HepG2 (cell line): Measurements from ENCODE around the gene MYO18A. TPM values are rescaled to one million over a fixed set of nuclear protein-coding genes. Genes with fewer than 3 reads are reported as not detected.
A peak's percentile ranks its signal among the peaks of the same experiment; 100 is the strongest.

Experiments used
- AHDC1 ChIP-seq: sonication (generic); formaldehyde crosslinking; IDR thresholded peaks from 2 replicates; pipeline ENCODE4 v1.5.1; 2020; ENCODE audit warnings: mild to moderate bottlenecking, missing genetic modification reagents, borderline replicate concordance
- ARNT2 ChIP-seq: sonication (generic); formaldehyde crosslinking; IDR thresholded peaks from 2 replicates; pipeline ENCODE4 v1.8.0; 2022; ENCODE audit warnings: mild to moderate bottlenecking, low read depth, missing genetic modification reagents, moderate library complexity
- HIC2 ChIP-seq: sonication (generic); formaldehyde crosslinking; IDR thresholded peaks from 2 replicates; pipeline ENCODE4 v1.9.0; 2022; ENCODE audit warnings: low read depth, missing genetic modification reagents
- HOMEZ ChIP-seq: IDR thresholded peaks from 2 replicates; pipeline ENCODE4 v1.6.1; 2016; ENCODE audit warnings: low read depth
- NR1H2 ChIP-seq: sonication (generic); formaldehyde crosslinking; IDR thresholded peaks from 2 replicates; pipeline ENCODE4 v1.8.1; 2022; ENCODE audit warnings: low read depth, missing genetic modification reagents, borderline replicate concordance
- ZBTB7A ChIP-seq: sonication (generic); formaldehyde crosslinking; IDR thresholded peaks from 2 replicates; pipeline ENCODE4 v1.8.0; 2022; ENCODE audit warnings: mild to moderate bottlenecking, missing genetic modification reagents
- ZNF296 ChIP-seq: sonication (generic); formaldehyde crosslinking; conservative IDR thresholded peaks from 2 replicates; pipeline ENCODE4 v1.5.0; 2020; ENCODE audit warnings: mild to moderate bottlenecking, missing genetic modification reagents
- ZNF382 ChIP-seq: sonication (generic); formaldehyde crosslinking; IDR thresholded peaks from 2 replicates; pipeline ENCODE4 v1.5.0; 2020; ENCODE audit warnings: missing genetic modification reagents, mild to moderate bottlenecking, borderline replicate concordance
- ZNF564 ChIP-seq: sonication (generic); formaldehyde crosslinking; IDR thresholded peaks from 2 replicates; pipeline ENCODE4 v1.8.1; 2023; ENCODE audit warnings: mild to moderate bottlenecking, missing genetic modification reagents
- ZNF770 ChIP-seq: sonication (generic); formaldehyde crosslinking; IDR thresholded peaks from 2 replicates; pipeline ENCODE4 v1.5.0; 2020; ENCODE audit warnings: mild to moderate bottlenecking, missing genetic modification reagents
- polyA plus RNA-seq, 8 experiments: library from polyadenylated mRNA; depleted of rRNA in 3 of 8; stranded (reverse) in 7 of 8; unstranded in 1 of 8; fragments of >200 nt; fragmentation: Illumina TruSeq in 4 of 8; extraction: Trizol in 4 of 8; gene quantifications; 2 replicates each; pipeline versions ENCODE4 v1.2.1 to v1.2.3, GENCODE V29; 2011 to 2016; ENCODE audit warnings: low read depth in 4 of 8, missing spikeins in 1 of 8, mixed read lengths in 1 of 8; ENCODE audit not compliant: insufficient read depth in 1 of 8
- total RNA-seq, 5 experiments: library from RNA; depleted of rRNA; stranded (reverse); fragments of >200 nt; fragmentation: Illumina TruSeq; extraction: Trizol; gene quantifications; 2 replicates each; pipeline ENCODE4 v1.2.3, GENCODE V29; 2016; ENCODE audit warnings: low read depth in 1 of 5
- TF ChIP-seq, protein P1 (sequence below): sonication (generic); formaldehyde crosslinking; IDR thresholded peaks from 2 replicates; pipeline ENCODE4 v1.4.0; 2020; ENCODE audit warnings: low read depth, missing genetic modification reagents

MYO18A gene
- total and polyA plus RNA-seq, 2 of the 13 experiments (the other 11 are each of a cell fraction or from before 2014, with no cell fraction given) = 16.8 to 24.8 TPM

DNA sequence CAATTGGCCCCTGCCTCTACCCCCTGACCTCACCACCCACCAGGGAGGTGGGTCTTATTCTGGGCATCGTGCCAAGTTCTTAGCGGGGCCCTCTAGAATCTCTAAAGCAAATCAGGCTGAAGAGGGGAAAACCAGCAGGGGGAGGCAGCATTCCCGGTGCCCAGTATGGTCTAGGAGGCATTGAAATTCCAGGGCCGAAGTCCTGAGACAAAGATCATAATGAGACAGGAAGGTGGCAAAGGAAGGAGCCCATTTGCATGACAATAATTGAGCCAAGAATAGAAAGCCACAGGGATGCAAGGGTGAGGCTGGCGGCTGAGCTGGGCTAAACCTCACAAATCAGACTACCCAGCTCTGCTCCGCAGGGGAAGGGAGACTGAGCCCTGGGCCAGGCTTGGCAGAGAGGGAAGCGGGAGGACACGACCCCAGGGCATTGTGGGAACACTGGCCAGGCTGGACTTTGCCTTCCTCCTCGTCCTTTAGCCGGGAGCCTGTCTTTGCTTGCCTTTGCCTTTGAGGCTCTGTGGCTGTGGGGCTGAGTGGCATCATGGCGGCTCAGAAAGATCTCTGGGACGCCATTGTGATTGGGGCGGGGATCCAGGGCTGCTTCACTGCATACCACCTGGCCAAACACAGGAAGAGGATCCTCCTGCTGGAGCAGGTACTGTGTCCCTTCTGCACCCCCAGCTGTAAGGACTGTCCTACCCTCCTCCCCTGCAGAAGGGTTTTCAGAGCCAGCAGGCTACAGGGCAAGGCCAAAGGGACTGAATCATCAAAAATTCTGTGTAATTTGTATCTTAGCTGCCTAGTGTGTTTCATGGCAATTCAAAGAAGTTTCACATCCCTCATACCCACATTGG, 137.3 kb downstream of the MYO18A start, which contains the start of gene PIPOX (continued):
- no peak for TF ChIP-seq ARNT2 (CRISPR knock-in tag)
- no peak for TF ChIP-seq ZNF382 (CRISPR knock-in tag)
- 0 out of 2 replicates have a peak, but pooled peaks have one; percentile 74 for TF ChIP-seq ZNF564
- TF ChIP-seq ZNF770 = peak; percentile 50; the same call in 1 of the 2 replicates
- 0 out of 2 replicates have a peak, but pooled peaks have one; percentile 19 for TF ChIP-seq ZNF296
- TF ChIP-seq AHDC1 (CRISPR knock-in tag) = peak; percentile 48
- TF ChIP-seq HIC2 = peak; percentile 87
- TF ChIP-seq NR1H2 (CRISPR knock-in tag) = no peak
- TF ChIP-seq ZBTB7A (CRISPR knock-in tag) = no peak
- TF ChIP-seq, protein P1, sequence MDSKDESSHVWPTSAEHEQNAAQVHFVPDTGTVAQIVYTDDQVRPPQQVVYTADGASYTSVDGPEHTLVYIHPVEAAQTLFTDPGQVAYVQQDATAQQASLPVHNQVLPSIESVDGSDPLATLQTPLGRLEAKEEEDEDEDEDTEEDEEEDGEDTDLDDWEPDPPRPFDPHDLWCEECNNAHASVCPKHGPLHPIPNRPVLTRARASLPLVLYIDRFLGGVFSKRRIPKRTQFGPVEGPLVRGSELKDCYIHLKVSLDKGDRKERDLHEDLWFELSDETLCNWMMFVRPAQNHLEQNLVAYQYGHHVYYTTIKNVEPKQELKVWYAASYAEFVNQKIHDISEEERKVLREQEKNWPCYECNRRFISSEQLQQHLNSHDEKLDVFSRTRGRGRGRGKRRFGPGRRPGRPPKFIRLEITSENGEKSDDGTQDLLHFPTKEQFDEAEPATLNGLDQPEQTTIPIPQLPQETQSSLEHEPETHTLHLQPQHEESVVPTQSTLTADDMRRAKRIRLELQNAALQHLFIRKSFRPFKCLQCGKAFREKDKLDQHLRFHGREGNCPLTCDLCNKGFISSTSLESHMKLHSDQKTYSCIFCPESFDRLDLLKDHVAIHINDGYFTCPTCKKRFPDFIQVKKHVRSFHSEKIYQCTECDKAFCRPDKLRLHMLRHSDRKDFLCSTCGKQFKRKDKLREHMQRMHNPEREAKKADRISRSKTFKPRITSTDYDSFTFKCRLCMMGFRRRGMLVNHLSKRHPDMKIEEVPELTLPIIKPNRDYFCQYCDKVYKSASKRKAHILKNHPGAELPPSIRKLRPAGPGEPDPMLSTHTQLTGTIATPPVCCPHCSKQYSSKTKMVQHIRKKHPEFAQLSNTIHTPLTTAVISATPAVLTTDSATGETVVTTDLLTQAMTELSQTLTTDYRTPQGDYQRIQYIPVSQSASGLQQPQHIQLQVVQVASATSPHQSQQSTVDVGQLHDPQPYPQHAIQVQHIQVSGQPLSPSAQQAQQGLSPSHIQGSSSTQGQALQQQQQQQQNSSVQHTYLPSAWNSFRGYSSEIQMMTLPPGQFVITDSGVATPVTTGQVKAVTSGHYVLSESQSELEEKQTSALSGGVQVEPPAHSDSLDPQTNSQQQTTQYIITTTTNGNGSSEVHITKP (CRISPR knock-in tag) = no peak; the same call in 1 of the 2 replicates
- no peak; the same call in none of the 2 replicates for TF ChIP-seq HOMEZ (CRISPR knock-in tag)
